ENCODE results near the gene SMARCAD1. TPM values are rescaled to one million over a fixed set of nuclear protein-coding genes. Genes with fewer than 3 reads are reported as not detected.

Gene SMARCAD1
- total and polyA plus RNA-seq, 2 of the 8 experiments (the other 6 are each of a cell fraction or from before 2014, with no cell fraction given), result 24.1 to 59.4 TPM

DNA sequence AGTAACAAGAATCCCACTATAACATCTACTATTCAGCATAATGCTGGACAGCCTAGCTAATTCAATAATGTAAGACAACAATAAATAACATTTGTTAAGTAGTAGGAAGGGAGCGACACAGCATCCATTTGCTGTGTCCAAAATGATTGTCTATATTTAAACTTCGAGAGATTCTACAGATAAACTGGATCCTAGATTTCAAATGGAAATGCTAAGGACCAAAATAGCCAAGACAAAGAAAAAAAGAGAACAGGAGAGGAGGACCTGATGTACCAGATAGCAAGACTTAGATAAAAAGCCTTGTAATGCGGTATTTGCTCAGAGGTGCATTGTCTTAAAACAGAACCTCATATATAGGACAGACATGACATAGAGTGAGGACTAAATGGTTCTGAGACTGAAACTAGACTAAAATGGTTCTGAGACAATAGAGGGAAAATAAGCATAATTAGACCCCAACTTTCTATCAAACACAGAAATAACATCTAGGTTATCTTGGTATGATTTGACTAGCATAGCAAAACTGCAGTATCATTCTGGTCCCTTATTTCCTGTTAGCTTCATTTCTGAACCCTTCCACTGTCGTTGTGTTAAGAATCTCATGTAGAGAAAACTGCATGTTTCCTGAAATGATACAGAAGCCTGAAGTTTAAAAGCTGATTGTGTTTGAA lies 131.2 kb downstream of the SMARCAD1 start:
- WGBS, 2 experiments (ENCODE audit: extremely low coverage in 1 of 2, insufficient coverage in 1 of 2, insufficient read length in 1 of 2, insufficient replicate concordance in 2 of 2, low coverage in 1 of 2, low lambda C conversion rate in 2 of 2, missing lambda C conversion rate in 1 of 2), result 93% methylated on average over 4 of the region's 4 CpGs; no CpG with 5 or more reads in 1 of the 2 experiments
- TF ChIP-seq TBP (IDR thresholded peaks at IDR 0.05; ENCODE audit: low read depth, low read length) (no peak), RFX5 (IDR thresholded peaks at IDR 0.05; ENCODE audit: borderline replicate concordance, low read depth, low read length) (no peak), SIX5 (IDR thresholded peaks at IDR 0.05; ENCODE audit: low read depth, low read length) (no peak), TAF1 (IDR thresholded peaks at IDR 0.05; ENCODE audit: low read depth, low read length) (no peak), CTCF (IDR thresholded peaks at IDR 0.05; ENCODE audit: control extremely low read depth in 1 of 3, insufficient read depth in 1 of 3, low read depth in 1 of 3, low read length in 3 of 3) (no peak), FOSL1 (IDR thresholded peaks at IDR 0.05; ENCODE audit: insufficient read depth, low read depth, low read length) (no peak), SP1 (IDR thresholded peaks at IDR 0.05; ENCODE audit: low read depth, low read length) (no peak), EP300 (IDR thresholded peaks at IDR 0.05; ENCODE audit: borderline replicate concordance in 1 of 2, low read depth in 2 of 2, low read length in 2 of 2) (no peak), KDM4A (IDR thresholded peaks at IDR 0.05; ENCODE audit: low read depth, low read length, severe bottlenecking) (no peak)
- TF ChIP-seq, protein P1, sequence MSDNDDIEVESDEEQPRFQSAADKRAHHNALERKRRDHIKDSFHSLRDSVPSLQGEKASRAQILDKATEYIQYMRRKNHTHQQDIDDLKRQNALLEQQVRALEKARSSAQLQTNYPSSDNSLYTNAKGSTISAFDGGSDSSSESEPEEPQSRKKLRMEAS (IDR thresholded peaks at IDR 0.05), result no peak

More for the DNA sequence above, 131.2 kb downstream of the SMARCAD1 start:
- Histone ChIP-seq H4K8ac (ENCODE audit: extremely low read depth, insufficient read depth, low read length) (no peak overlapping the region), H4K5ac (ENCODE audit: insufficient read length, low read depth, low read length) (no peak overlapping the region), H4K91ac (replicated peaks; ENCODE audit: insufficient read length, low read length) (no peak overlapping the region), H2BK15ac (ENCODE audit: low read length) (no peak overlapping the region), H2BK20ac (ENCODE audit: low read length) (no peak overlapping the region), H3K23ac (ENCODE audit: insufficient read length) (no peak overlapping the region), H2AFZ (ENCODE audit: low read length) (no peak overlapping the region), H3K4ac (replicated peaks; ENCODE audit: insufficient read length, low read depth, low read length) (no peak overlapping the region), H2AK5ac (ENCODE audit: low read depth, low read length) (no peak overlapping the region), H3K4me2 (ENCODE audit: insufficient read depth in 1 of 2, low read depth in 2 of 2, low read length in 2 of 2) (no peak overlapping the region), H3K9ac (replicated peaks in 1 of 4; ENCODE audit: extremely low read depth in 1 of 4, low read depth in 3 of 4, low read length in 3 of 4) (no peak overlapping the region), H3K27ac (ENCODE audit: low read depth, low read length) (no peak overlapping the region), H2BK120ac (replicated peaks; ENCODE audit: low read depth, low read length) (no peak overlapping the region), H3K79me2 (ENCODE audit: control insufficient read depth in 1 of 2, insufficient read depth in 2 of 2, low read length in 2 of 2) (no peaks in the 10 kb centered on the region), H3K27me3 (replicated peaks in 1 of 4; ENCODE audit: control insufficient read depth in 3 of 4, extremely low read depth in 1 of 4, insufficient read depth in 3 of 4, low read length in 3 of 4) (no peaks in the 10 kb centered on the region), H4K20me1 (replicated peaks in 1 of 2; ENCODE audit: control insufficient read depth in 1 of 2, insufficient read depth in 2 of 2, low read length in 2 of 2) (no peaks in the 10 kb centered on the region), H3K4me1 (replicated peaks in 1 of 4; ENCODE audit: control insufficient read depth in 3 of 4, insufficient read depth in 4 of 4, low read length in 3 of 4) (peaks cover 0 to 3% (median under 1%) of the 10 kb centered on the region in 4 experiments; a peak in 2 of 7 replicates), H3K79me1 (ENCODE audit: low read depth, low read length) (no peaks in the 10 kb centered on the region), H2BK5ac (ENCODE audit: low read depth, low read length) (no peak overlapping the region), H2BK12ac (ENCODE audit: low read depth, low read length) (no peak overlapping the region), H3K14ac (ENCODE audit: insufficient read length) (no peak overlapping the region), H3K23me2 (ENCODE audit: low read depth, low read length) (no peaks in the 10 kb centered on the region), H3K36me3 (ENCODE audit: control insufficient read depth in 2 of 4, insufficient read depth in 4 of 4, low read length in 3 of 4) (no peaks in the 10 kb centered on the region), H3K4me3 (ENCODE audit: extremely low read depth in 1 of 4, insufficient read depth in 2 of 4, low read depth in 3 of 4, low read length in 4 of 4) (no peak overlapping the region), H3K56ac (replicated peaks; ENCODE audit: insufficient read length, low read depth, low read length) (no peak overlapping the region), H3K18ac (ENCODE audit: extremely low read depth, low read length) (no peak overlapping the region), H3K9me3 (ENCODE audit: insufficient read depth in 2 of 2, low read depth in 1 of 2, low read length in 1 of 2) (no peaks in the 10 kb centered on the region)
- ChIA-PET POLR2A (ENCODE audit: partially characterized antibody) (no interaction called here), CTCF (ENCODE audit: partially characterized antibody) (interaction anchor here (0.6 to 1.1 kb wide), 3 partner anchors 37 to 365 kb away, joined by 3 read pairs; no protein-coding TSS in a partner anchor)
- no peak for DNase-seq (ENCODE audit: low read depth in 1 of 2, low spot score in 2 of 2)
- FAIRE-seq, result no peak

Measured in H1 (cell line).